Left cardiac atrium (tissue), 4 donors: Measurements from ENCODE around the gene EPB41L4A. TPM values are rescaled to one million over a fixed set of nuclear protein-coding genes. Genes with fewer than 3 reads are reported as not detected.
"Not testable (repeated sequence)": the region's sequence is repeated elsewhere in the genome, so short reads cannot be mapped to it uniquely, and the experiment has no call there.

Experiments
- ATAC-seq, 2 donors: fragments of 200-7000 bp; cut with Tn5 transposase; one replicate each; pipeline ENCODE4 v1.9.1; 2020; ENCODE audit warnings: mild to moderate bottlenecking in 2 of 2, moderate library complexity in 2 of 2
- DNase-seq: peaks from one replicate; pipeline ENCODE4 v3.0.0-alpha.2; 2020
- intact Hi-C, 2 donors: fragments of 100-400 bp; cut with DNase I; formaldehyde crosslinking; loops; one replicate each; pipeline versions ENCODE4 v1.14.1 to v1.15.1; 2022 to 2023
- total RNA-seq, 2 donors: library from RNA; stranded (reverse); fragmentation: NEBNext Ultra II Directional; extraction: Animal tissue kit (Norgen Biotek cat#: 25700); gene quantifications; one replicate each; pipeline ENCODE4 v1.2.1, GENCODE V29; 2021
- donor health status: DM: no; HTN: yes; CAD: no.
- donor health status: DM: no; HTN: yes; CAD: no; lungs with severe emphysema.
- donor health status: DM: yes; HTN: yes; CAD: no.
- donor health status: Dilated cardiomyopathy.

The EPB41L4A gene
- total RNA-seq, 2 donors from 2014 or later = 28.5 to 31.1 TPM

DNA sequence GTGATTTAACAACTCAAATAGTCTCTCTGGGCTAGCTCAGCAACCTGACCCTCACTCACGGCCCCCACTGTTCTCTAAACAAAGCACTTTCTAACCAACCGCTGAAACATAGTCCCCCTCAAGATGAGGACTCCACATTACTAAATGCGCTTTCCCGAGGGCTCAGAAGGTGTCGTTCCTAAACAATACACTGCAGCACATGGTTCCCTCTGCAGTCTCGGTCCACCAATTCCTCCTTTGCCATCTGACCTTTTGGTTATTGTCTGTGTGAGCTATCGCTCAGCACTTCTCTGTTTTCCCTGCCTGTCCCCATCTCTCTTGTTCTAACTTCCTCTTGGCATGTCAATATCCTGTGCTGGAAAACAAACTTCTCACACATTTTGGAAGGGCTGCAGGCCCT, 7.2 kb downstream of the EPB41L4A start:
- DNase-seq = no peak
- intact Hi-C loops = loop anchor here in 1 of 2 donors (10.0 kb wide), 2 partner anchors 67 to 157 kb away; no protein-coding TSS in a partner anchor
- no peak for ATAC-seq

- ATAC-seq (no peak), DNase-seq (no peak)
- intact Hi-C loops = no loop called here
Measured at GRCh38 chr5:112407666-112408065, 11.4 kb downstream of the EPB41L4A start.

- DNase-seq (no peak), ATAC-seq (no peak)
- intact Hi-C loops = no loop called here
Measured at GRCh38 chr5:112407240-112407639, 11.8 kb downstream of the EPB41L4A start.

GRCh38 chr5:112403069-112403468, 16.0 kb downstream of the EPB41L4A start:
- ATAC-seq (no peak), DNase-seq (no peak)
- intact Hi-C loops = no loop called here

DNA sequence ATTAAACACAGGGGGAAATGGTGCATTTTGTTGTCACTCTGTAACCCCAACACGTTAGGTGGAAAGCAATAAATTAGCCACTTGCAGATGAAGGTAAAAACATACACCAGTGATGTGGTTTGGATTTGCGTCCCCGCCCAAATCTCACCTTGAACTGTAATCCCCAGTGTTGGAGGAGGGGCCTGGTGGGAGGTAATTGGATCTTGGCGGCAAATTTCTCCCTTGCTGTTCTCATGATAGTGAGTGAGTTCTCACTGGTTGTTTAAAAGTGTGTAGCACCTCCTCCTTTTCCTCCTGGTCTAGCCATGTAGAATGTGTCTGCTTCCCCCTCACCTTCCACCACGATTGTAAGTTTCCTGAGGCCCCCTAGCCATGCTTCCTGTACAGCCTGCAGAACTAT, 17.2 kb downstream of the EPB41L4A start:
- intact Hi-C loops = no loop called here
- ATAC-seq (no peak), DNase-seq (no peak)

DNA sequence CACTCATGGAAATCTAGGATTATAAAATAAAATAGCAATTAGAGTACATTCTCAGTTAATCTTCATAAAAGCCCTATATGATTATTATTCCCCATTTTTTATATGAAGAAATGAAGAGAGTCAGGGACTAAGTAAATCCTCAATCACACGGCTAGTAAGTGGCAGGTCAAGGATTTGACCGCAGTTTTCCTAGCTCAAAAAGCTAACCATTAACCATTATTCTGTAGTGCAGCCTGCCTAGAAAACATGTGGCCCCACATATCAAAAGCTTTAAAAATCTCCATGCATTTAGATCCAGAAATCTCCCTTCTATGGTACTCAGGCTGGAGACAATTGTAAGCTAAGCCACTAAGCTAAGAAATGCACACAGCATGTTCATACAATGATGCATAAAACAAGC, 21.4 kb downstream of the EPB41L4A start:
- no peak for ATAC-seq
- DNase-seq = no peak
- intact Hi-C loops = no loop called here

- DNase-seq (no peak), ATAC-seq (no peak)
- intact Hi-C loops = no loop called here
Measured at GRCh38 chr5:112396430-112396829, 22.6 kb downstream of the EPB41L4A start.

DNA sequence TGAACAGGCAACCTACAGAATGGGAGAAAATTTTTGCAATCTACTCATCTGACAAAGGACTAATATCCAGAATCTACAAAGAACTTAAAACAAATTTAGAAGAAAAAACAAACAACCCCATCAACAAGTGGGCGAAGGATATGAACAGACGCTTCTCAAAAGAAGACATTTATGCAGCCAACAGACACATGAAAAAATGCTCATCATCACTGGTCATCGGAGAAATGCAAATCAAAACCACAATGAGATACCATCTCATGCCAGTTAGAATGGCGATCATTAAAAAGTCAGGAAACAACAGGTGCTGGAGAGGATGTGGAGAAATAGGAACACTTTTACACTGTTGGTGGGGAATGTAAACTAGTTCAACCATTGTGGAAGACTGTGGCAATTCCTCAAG, 23.8 kb downstream of the EPB41L4A start:
- ATAC-seq, DNase-seq, intact Hi-C loops: not testable (repeated sequence)

DNA sequence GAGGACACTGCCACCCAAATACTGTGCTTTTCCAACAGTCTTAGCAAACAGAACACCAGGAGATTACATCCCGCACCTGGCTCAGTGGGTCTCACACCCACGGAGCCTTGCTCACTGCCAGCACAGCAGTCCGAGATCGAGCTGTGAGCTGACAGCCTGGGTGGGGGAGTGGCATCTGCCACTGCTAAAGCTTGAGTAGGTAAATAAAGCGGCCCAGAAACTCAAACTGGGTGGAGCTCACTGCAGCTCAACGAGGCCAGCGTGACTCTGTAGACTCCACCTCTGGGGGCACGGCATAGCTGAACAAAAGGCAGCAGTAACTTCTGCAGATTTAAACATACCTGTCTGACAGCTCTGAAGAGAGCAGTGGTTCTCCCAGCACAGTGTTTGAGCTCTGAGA, 28.8 kb downstream of the EPB41L4A start:
- peak in 1 of 2 donors; percentile 76 for ATAC-seq
- intact Hi-C loops = no loop called here
- no peak for DNase-seq

- DNase-seq (no peak), ATAC-seq (no peak)
- intact Hi-C loops = no loop called here
Measured at GRCh38 chr5:112388739-112389138, 30.3 kb downstream of the EPB41L4A start.

GRCh38 chr5:112388074-112388473, 31.0 kb downstream of the EPB41L4A start:
- intact Hi-C loops = no loop called here
- ATAC-seq (peak in 1 of 2 donors; percentile 57), DNase-seq (no peak)

- DNase-seq (no peak), ATAC-seq (no peak)
- intact Hi-C loops = no loop called here
Measured at GRCh38 chr5:112386766-112387165, 32.3 kb downstream of the EPB41L4A start.

GRCh38 chr5:112385969-112386368, 33.1 kb downstream of the EPB41L4A start:
- ATAC-seq (no peak), DNase-seq (no peak)
- intact Hi-C loops = no loop called here

- no peak for DNase-seq
- intact Hi-C loops = no loop called here
- no peak for ATAC-seq
Measured at GRCh38 chr5:112385566-112385965, 33.5 kb downstream of the EPB41L4A start.

DNA sequence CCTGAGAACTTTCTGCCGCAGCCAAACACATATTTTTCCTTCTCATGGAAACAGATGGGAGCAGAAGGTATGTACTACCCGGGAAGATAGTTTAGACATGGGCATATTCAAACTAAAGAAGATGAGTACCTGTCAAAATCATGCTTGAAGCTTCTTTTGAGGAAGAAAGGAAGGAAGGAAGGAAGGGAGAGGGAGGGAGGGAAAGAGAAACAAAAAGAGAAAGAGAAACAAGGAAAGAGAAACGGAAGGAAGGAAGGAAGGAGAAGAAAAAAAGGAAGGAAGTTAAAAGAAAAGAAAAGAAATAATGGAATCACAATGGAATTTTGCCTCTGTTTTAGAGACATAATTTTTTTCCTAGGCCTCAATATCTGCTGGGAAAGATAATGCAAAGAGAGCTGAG, 34.6 kb downstream of the EPB41L4A start:
- no peak for DNase-seq
- intact Hi-C loops = no loop called here
- ATAC-seq = no peak

DNA sequence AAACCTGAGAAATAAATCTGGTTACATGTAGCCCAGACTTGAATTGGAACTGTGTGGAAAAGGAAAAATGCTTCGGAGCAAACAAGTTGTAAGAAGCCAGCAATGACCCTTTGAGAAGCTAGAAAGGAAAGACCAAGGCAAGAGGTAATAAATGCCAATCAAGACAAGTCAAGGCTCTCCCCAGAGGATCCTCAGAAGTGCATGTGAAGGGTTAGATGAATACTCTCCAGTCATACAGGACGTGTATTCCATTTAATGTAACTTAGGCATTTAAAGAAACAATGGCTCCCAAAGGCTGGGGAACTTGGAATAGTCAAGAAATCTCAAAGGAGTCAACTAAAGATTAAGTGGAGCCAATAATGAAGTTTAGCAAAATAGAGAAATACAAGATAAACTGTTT, 36.2 kb downstream of the EPB41L4A start:
- intact Hi-C loops = no loop called here
- no peak for ATAC-seq
- no peak for DNase-seq

DNA sequence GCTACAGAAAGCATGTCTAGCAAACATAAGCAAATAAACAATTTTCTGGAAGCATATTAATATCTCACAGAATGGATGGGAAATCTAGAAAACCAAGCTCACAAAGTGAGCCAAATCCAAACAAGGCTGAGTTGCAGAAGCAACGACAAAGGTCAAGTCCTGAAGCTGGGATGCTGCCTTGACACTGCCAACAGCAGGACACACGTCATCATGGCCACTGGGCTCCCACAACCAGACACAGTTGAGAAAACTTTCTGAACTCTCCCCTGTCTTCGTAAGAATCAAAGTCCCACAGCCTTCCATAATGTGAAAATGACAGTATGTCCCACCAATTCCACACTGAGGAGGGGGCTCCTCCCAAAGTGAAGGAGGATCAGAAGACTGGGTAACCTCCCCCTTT, 37.6 kb downstream of the EPB41L4A start:
- intact Hi-C loops = no loop called here
- ATAC-seq (peak; percentile 40 to 84), DNase-seq (no peak)

DNA sequence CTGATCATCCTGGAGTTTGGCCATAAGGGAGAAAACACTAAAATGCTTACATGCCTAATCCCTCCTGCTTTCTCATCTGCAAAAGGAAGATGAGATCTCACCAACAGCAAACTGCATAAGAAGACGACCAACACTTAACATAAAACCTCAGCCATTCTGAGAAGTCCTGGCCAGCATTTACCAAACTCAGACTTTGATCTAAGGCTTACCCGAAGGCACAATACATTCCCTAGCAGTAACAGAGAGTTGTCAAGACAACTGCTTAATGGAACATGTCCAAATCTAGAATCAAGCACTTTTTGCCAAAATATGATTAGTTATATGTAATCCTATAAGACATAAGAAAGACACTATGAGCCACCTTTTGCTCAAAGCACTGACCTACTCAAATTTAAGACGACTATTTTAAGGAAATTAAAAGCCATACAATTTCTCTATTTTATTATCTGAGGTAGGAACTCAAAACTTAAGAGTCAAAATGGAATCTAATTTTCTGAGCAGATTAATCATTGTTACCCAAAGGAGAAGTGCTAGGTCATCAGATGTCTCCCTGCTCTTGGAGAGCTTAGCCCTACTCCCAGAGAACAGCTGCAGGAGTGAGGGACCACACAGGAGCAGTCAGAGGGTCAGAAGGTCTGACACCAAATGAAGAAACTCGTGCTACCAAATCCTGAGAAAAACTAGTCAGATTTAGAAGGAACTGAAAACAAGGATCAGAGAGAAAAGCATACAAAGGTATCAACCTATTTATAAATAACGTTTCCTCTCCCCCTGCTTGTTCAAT, 39.3 kb downstream of the EPB41L4A start:
- intact Hi-C loops = no loop called here
- DNase-seq (no peak), ATAC-seq (peak in 1 of 2 donors; percentile 44)

DNA sequence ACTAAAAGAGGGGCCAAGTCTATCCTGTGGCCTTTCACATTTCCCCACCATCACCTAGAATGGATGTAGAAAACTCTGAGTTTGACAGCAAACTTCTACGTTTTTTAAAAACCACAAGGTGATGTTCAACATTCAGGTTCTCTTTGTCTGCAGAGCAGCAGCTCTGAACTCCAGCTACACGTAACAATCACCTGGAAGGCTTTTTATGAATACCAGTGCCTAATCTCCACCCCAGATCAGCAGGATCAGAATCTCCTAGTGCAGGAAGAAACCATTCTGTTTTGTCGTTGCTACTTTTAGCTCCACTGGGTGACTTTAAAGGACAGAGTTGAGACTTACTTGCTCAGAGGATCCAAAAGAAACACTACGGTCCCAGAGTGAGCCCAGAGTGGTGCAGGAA, 44.3 kb downstream of the EPB41L4A start:
- intact Hi-C loops = no loop called here
- DNase-seq = no peak
- ATAC-seq = no peak

DNA sequence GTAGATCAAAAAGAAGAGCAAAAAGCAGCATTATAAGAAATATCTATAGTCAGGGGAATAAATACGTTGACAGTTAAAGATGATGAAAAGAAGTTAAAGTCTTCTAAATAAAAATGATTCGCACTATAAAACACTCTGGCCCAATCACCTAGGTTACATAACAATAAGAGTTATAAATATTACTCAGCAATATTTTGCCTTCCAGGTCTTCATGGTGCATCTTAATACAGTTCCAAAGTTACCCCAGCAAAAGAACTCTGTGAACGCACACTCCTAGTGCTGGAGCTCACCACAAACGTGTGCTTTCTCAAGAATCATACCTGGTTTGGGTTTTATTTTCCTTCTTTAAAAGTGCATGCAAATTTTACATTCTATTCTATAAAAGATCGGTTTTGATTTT, 44.7 kb downstream of the EPB41L4A start:
- ATAC-seq (peak in 1 of 2 donors; percentile 73), DNase-seq (no peak)
- intact Hi-C loops = no loop called here

GRCh38 chr5:112373885-112374284, 45.2 kb downstream of the EPB41L4A start:
- intact Hi-C loops = no loop called here

More at GRCh38 chr5:112373885-112374284, 45.2 kb downstream of the EPB41L4A start:
- no peak for DNase-seq
- ATAC-seq = peak in 1 of 2 donors; percentile 23
